HFFc6 (cell line): ENCODE measurements around the gene CLSTN2. TPM values are rescaled to one million over a fixed set of nuclear protein-coding genes. Genes with fewer than 3 reads are reported as not detected.

Experiments used
- DNase-seq: peaks from one replicate; pipeline ENCODE4 v3.0.0-alpha.2; 2018
- H3K27ac Mint-ChIP-seq: 2 replicates; pipeline ENCODE4 v1.8.0; 2020; ENCODE audit warnings: mild to moderate bottlenecking, mixed read lengths
- H3K27me3 Mint-ChIP-seq: 2 replicates; pipeline ENCODE4 v1.8.0; 2021; ENCODE audit warnings: mild to moderate bottlenecking, moderate library complexity, mixed read lengths; ENCODE audit not compliant: insufficient read depth
- H3K36me3 Mint-ChIP-seq: 2 replicates; pipeline ENCODE4 v1.8.0; 2021; ENCODE audit warnings: low read depth, mixed read lengths
- H3K4me1 Mint-ChIP-seq: 2 replicates; pipeline ENCODE4 v1.8.0; 2020; ENCODE audit warnings: low read depth, mixed read lengths
- H3K4me3 Mint-ChIP-seq: 2 replicates; pipeline ENCODE4 v1.8.0; 2020; ENCODE audit warnings: mild to moderate bottlenecking, moderate library complexity, mixed read lengths
- H3K9me3 Mint-ChIP-seq: 2 replicates; pipeline ENCODE4 v1.8.0; 2020; ENCODE audit warnings: mild to moderate bottlenecking, mixed read lengths
- total RNA-seq, 6 experiments: library from RNA; stranded (reverse); fragmentation: NEBNext Ultra II Directional; extraction: Animal tissue kit (Norgen Biotek cat#: 25700); gene quantifications; 2 replicates in 1 of 6; 3 replicates in 5 of 6; pipeline ENCODE4 v1.2.3, GENCODE V29; 2021
- TF ChIP-seq, protein P1 (sequence below): fragments of 200-600 bp; sonication (generic); IDR thresholded peaks from 2 replicates; pipeline ENCODE4 v1.5.0; 2021; ENCODE audit warnings: antibody characterized with exemption, mild to moderate bottlenecking

Gene CLSTN2
- total RNA-seq, 6 experiments from 2014 or later: 0.05 TPM; not detected in 5

DNA sequence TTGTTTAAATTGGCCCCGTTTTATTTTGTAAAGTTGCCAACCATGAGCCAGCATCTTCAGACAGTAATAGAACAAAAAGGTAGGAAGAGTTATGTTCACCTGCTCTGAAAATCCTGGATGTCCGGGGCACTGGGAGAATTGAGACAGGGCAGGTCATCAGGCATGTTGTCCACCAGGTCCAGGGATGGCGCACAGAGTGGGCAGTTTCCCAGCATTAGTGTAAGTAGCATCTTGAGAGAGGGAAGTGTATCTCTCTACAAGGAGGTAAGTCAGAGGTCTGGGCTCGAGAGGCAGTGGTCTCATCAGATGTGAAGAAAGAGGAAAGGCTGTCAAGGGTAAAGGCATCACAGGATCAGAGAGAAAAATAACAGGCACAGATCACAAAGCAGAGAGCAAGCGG, 339.4 kb downstream of the CLSTN2 start:
- TF ChIP-seq, protein P1, sequence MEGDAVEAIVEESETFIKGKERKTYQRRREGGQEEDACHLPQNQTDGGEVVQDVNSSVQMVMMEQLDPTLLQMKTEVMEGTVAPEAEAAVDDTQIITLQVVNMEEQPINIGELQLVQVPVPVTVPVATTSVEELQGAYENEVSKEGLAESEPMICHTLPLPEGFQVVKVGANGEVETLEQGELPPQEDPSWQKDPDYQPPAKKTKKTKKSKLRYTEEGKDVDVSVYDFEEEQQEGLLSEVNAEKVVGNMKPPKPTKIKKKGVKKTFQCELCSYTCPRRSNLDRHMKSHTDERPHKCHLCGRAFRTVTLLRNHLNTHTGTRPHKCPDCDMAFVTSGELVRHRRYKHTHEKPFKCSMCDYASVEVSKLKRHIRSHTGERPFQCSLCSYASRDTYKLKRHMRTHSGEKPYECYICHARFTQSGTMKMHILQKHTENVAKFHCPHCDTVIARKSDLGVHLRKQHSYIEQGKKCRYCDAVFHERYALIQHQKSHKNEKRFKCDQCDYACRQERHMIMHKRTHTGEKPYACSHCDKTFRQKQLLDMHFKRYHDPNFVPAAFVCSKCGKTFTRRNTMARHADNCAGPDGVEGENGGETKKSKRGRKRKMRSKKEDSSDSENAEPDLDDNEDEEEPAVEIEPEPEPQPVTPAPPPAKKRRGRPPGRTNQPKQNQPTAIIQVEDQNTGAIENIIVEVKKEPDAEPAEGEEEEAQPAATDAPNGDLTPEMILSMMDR: no peak
- H3K27me3 Mint-ChIP-seq: no peaks in the 10 kb centered on the region
- H3K4me1 Mint-ChIP-seq: no peaks in the 10 kb centered on the region
- H3K27ac Mint-ChIP-seq: no peak overlapping the region
- H3K9me3 Mint-ChIP-seq: peaks cover 27% of the 10 kb centered on the region
- no peak for DNase-seq
- H3K36me3 Mint-ChIP-seq: 0 out of 2 replicates have a peak, but pooled peaks cover 4% of the 10 kb centered on the region
- H3K4me3 Mint-ChIP-seq: no peak overlapping the region

- peaks cover 48% of the 10 kb centered on the region for H3K9me3 Mint-ChIP-seq
- no peak overlapping the region for H3K4me3 Mint-ChIP-seq
- 0 out of 2 replicates have a peak, but pooled peaks cover 4% of the 10 kb centered on the region for H3K36me3 Mint-ChIP-seq
- no peak for DNase-seq
- H3K27me3 Mint-ChIP-seq: no peaks in the 10 kb centered on the region; the same call in 1 of the 2 replicates
- TF ChIP-seq, protein P1: no peak
- H3K4me1 Mint-ChIP-seq: no peaks in the 10 kb centered on the region
- no peak overlapping the region for H3K27ac Mint-ChIP-seq
Measured at GRCh38 chr3:140276703-140277102, 341.7 kb downstream of the CLSTN2 start.

DNA sequence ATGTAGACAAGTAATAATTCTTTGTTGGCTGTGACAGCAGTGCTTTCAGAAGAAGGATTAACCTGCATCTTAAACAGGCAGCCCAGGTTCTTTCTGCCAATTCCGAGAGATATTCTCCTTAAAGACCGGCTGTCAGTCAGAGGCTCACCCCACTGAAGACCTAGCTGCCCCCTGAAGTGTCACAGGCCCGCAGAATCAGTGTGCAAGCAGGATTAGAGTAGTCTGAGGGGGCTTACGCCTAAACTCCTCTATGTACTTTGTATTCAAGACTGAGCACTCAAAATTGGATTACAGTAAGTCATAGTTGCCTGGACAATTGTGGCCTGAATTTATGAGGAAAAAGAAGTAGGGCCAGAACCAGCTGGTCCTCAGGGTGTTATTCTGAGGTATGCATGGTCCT, 342.9 kb downstream of the CLSTN2 start:
- Mint-ChIP-seq H3K27ac (no peak overlapping the region), H3K4me1 (no peaks in the 10 kb centered on the region), H3K27me3 (no peaks in the 10 kb centered on the region; the same call in 1 of the 2 replicates), H3K36me3 (0 out of 2 replicates have a peak, but pooled peaks cover 4% of the 10 kb centered on the region), H3K4me3 (no peak overlapping the region), H3K9me3 (peaks cover 45% of the 10 kb centered on the region)
- no peak for DNase-seq
- TF ChIP-seq, protein P1: no peak

- Mint-ChIP-seq H3K4me1 (no peaks in the 10 kb centered on the region), H3K9me3 (peaks cover 47% of the 10 kb centered on the region), H3K4me3 (no peak overlapping the region), H3K36me3 (no peaks in the 10 kb centered on the region), H3K27ac (no peak overlapping the region), H3K27me3 (no peaks in the 10 kb centered on the region; the same call in none of the 2 replicates)
- TF ChIP-seq, protein P1: no peak
- DNase-seq: no peak
Measured at GRCh38 chr3:140284372-140284771, 349.4 kb downstream of the CLSTN2 start.

- TF ChIP-seq, protein P1: no peak
- H3K9me3 Mint-ChIP-seq: peaks cover 39% of the 10 kb centered on the region
- no peak for DNase-seq
- H3K36me3 Mint-ChIP-seq: no peaks in the 10 kb centered on the region
- H3K27me3 Mint-ChIP-seq: no peaks in the 10 kb centered on the region; the same call in none of the 2 replicates
- no peak overlapping the region for H3K27ac Mint-ChIP-seq
- H3K4me1 Mint-ChIP-seq: no peaks in the 10 kb centered on the region
- H3K4me3 Mint-ChIP-seq: no peak overlapping the region
Measured at GRCh38 chr3:140285380-140285779, 350.4 kb downstream of the CLSTN2 start.
